ENCODE data around the gene CTSL. TPM values are rescaled to one million over a fixed set of nuclear protein-coding genes. Genes with fewer than 3 reads are reported as not detected.
"Not testable (repeated sequence)": the region's sequence is repeated elsewhere in the genome, so short reads cannot be mapped to it uniquely, and the experiment has no call there.

CTSL gene
- total RNA-seq, 1 donor from 2014 or later = 162 TPM

DNA sequence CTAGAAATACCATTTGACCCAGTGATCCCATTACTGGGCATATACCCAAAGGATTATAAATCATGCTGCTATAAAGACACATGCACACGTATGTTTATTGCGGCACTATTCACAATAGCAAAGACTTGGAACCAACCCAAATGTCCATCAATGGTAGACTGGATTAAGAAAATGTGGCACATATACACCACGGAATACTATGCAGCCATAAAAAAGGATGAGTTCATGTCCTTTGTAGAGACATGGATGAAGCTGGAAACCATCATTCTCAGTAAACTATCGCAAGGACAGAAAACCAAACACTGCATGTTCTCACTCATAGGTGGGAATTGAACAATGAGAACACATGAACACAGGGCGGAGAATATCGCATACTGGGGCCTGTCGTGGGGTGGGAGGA lies 18.3 kb downstream of the CTSL start:
- ATAC-seq; DNase-seq (ENCODE audit: low spot score); intact Hi-C loops (cut with DNase I): not testable (repeated sequence)

DNA sequence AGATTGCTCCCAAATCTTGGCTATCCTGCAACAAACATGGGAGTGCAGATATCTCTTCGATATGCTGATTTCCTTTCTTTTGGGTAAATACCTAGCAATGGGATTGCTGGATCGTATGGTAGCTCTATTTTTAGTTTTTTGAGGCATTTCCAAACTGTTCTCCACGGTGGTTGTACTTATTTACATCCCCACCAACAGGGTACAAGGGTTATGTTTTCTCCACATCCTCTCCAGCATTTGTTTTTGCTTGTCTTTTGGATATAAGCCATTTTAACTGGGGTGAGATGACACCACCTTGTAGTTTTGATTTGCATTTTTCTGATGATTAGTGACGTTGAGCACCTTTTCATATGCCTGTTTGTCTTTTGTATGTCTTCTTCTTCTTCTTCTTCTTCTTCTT lies 20.3 kb downstream of the CTSL start:
- intact Hi-C loops (cut with DNase I) = no loop called here
- no peak for ATAC-seq
- DNase-seq (ENCODE audit: low spot score) = no peak

DNA sequence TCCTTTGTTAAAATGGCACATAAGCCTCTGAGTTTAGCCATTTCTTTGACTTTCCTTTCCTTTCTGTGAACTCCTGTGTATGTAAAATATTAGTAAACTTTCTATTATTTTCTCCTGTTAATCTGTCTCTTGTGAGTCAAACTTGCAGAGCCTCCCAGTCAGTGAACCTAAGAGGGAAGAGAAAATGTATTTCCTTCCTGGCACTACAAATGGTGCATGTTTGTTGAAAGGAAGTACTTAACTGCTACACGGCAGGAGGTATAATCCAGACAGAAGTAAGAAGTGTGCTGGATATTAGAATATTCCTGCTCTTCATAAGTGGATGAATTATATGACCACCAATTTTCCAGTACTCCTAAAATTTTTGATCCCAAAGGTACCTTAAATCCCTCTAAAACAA lies 23.0 kb downstream of the CTSL start:
- no peak for ATAC-seq
- DNase-seq (ENCODE audit: low spot score) = no peak

DNA sequence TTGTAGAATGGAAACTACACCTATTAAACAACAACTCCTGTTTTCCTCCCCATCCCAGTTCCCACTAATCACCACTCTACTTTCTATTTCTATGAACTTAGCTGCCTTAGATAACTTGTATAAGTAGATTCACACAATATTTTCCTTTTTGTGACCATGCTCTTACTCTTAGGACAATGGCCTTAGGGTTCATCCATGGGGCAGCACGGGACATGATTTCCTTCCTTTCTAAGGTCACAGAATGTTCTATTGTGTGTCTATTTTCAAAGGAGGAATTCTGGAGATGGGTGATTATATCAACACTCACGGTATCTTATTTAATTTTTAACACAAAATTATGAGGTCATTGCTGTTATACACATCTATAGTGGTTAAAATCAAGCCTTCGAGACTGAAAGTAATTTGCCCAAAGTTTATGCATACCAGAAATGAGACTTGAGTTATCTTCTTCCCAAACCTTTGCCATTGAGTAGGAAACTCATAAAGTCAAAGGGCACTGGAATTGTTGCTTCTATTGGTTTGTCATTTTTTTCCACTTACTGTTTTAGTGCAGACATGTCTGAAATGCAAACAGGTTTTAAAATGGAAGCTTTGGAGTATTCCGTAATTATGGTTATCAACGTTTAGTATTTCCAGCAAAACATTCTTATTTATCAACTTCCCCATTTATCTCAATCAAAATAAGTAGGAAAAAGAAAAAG lies 23.6 kb downstream of the CTSL start:
- DNase-seq (ENCODE audit: low spot score) (no peak), ATAC-seq (no peak)
- intact Hi-C loops (cut with DNase I) = no loop called here

More for the DNA sequence above, 23.0 kb downstream of the CTSL start:
- intact Hi-C loops (cut with DNase I) = no loop called here

DNA sequence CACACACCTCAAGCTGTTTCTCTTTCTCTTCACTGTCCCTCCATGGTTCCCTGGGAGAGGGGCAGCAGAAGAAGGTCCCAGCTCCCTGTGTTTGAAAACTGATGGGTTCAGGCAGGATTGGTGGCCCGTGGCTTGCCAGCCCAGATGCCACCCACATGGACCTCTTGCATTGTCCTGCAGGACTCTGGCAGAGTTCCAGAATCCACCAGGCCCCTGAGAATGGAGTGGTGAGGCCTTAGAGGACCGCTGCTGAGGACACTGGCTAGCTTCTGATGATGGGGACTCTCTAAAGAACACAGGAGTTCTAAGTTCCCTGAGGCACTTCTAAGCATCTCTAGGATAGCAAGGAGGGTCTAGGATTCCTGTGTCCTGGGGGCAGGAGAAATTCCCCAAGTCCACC lies 24.8 kb downstream of the CTSL start:
- ATAC-seq = no peak

DNA sequence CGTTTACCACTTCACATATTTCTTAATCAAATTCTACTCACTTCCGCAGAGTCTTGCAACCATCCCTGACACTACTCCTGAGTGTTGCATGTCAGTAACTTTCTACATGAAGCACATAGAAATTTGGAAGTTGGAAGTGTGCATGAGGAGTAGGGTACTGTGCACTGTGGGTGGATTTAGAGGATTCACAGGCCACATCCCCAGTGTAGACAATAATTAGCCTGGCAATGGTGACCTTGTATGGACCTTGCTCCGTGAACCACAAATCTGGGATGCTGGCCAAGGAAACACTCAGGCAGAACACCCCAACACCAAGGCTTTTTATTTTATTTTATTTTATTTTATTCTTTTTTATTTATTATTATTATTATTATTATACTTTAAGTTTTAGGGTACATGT lies 25.5 kb downstream of the CTSL start:
- DNase-seq (ENCODE audit: low spot score) (no peak), ATAC-seq (no peak)
- intact Hi-C loops (cut with DNase I) = no loop called here

More for the DNA sequence above, 24.8 kb downstream of the CTSL start:
- DNase-seq (ENCODE audit: low spot score) = no peak
- intact Hi-C loops (cut with DNase I) = no loop called here

DNA sequence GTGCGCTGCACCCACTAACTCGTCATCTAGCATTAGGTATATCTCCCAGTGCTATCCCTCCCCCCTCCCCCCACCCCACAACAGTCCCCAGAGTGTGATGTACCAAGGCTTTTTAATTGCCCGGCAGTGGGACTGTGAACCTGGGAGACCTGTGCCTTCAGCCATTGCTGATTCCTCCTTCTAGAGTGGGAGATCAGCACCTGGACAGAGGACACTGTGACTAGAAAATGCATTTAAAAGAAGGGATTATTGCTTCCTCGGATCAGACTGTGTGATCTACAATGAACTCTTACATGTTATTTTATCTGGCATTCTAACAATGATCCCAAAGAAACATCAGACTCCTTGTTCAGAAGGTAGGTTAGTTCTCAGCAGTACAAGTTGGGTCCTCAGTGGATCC lies 25.9 kb downstream of the CTSL start:
- intact Hi-C loops (cut with DNase I) = no loop called here
- no peak for DNase-seq (ENCODE audit: low spot score)
- ATAC-seq = no peak

DNA sequence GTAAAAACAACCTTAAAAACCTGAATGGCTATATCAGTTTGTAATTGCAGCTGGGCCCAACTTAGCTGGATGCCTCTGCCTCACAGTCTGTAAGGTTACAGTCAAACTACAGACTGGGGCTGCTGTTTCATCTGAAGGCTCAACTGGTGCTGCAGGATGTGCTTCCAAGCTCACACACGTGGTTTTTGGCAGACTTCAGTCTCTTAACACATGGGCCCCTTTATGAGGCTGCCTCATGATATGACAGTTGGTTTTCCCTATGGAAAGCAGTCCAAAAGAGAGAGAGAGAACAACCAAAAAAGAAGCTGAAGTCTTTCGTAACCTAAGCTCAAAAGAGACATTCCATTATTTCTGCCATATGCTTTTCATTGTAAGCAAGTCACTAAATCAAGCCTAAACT lies 27.4 kb downstream of the CTSL start:
- no peak for ATAC-seq

DNA sequence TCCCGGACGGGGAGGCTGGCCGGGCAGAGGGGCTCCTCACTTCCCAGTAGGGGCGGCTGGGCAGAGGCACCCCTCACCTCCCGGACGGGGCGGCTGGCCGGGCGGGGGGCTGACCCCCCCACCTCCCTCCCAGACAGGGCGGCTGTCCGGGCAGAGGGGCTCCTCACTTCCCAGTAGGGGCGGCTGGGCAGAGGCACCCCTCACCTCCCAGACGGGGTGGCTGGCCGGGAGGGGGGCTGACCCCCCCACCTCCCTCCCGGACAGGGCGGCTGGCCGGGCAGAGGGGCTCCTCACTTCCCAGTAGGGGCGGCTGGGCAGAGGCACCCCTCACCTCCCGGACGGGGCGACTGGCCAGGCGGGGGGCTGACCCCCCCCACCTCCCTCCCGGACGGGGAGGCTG lies 32.4 kb downstream of the CTSL start:
- ATAC-seq; intact Hi-C loops (cut with DNase I); DNase-seq (ENCODE audit: low spot score): not testable (repeated sequence)

More for the DNA sequence above, 27.4 kb downstream of the CTSL start:
- DNase-seq (ENCODE audit: low spot score) = no peak
- intact Hi-C loops (cut with DNase I) = no loop called here

DNA sequence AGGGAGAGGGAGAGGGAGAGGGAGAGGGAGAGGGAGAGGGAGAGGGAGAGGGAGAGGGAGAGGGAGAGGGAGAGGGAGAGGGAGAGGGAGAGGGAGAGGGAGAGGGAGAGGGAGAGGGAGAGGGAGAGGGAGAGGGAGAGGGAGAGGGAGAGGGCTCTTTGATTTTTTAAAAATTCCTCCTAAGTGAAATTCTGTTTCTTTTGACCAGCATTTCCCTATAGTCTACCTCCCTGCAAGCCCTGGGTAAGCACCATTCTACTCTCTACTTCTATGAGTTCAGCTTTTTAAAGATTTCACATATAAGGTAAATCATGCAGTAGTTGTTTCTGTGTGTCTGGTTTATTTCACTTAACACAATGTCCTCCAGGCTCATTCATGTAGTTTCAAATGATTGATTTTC lies 34.1 kb downstream of the CTSL start:
- intact Hi-C loops (cut with DNase I); ATAC-seq; DNase-seq (ENCODE audit: low spot score): not testable (repeated sequence)

DNA sequence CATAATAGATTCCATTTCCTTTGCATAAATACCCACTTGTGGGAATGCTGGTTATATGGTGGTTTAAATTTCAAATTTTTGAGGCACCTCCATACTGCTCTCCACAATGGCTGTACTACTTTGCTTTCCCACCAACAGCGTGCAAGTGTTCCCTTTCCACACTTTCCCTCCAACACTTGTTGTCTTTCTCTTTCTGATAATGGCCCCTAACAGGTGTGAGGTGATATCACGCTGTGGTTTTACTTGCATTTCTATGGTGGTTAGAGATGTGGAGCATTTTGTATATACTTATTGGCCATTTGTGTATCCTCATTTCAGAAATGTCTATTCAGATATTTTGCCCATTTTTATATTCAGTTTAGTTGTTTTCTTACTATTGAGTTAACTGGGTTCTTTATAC lies 34.6 kb downstream of the CTSL start:
- ATAC-seq = no peak
- no peak for DNase-seq (ENCODE audit: low spot score)
- intact Hi-C loops (cut with DNase I) = no loop called here

DNA sequence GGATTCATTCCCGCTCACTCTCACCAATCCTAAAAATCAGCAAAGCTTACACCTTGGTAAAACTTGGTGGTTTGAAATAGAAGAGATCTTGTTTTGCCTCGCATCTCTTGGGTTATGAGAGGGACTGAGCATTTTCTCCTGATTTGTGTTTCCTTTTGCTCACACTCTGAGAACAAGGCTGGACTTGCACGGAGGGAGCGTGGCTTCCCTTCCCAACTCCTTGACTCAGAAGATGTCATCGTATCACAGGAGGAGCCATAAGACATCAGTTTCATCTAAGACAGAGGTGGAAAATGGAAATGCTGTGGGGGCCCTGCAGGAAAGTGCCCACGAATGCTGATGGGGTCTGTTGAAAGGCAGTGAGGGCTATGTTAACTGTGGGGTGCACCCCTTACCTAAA lies 37.4 kb downstream of the CTSL start:
- intact Hi-C loops (cut with DNase I) = no loop called here
- ATAC-seq (no peak), DNase-seq (ENCODE audit: low spot score) (no peak)

DNA sequence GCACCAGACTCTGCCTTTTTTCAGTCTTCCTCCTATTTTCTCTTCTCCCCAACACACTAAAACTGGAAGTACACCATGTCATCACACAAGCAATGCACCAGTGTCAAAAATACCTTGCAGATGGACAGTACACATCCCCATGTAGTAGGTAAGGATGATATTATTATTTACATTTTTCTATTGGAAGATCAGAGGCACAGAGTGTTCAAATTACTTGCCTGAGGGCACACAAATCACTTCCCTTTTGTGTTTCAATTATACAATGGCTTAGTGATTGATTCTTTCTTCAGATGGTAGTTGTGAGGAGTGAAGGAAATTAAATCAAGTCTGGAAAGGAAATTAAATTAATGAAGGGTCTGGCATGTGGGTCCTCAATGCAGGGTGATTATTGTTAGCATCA lies 39.6 kb downstream of the CTSL start:
- intact Hi-C loops (cut with DNase I) = no loop called here

DNA sequence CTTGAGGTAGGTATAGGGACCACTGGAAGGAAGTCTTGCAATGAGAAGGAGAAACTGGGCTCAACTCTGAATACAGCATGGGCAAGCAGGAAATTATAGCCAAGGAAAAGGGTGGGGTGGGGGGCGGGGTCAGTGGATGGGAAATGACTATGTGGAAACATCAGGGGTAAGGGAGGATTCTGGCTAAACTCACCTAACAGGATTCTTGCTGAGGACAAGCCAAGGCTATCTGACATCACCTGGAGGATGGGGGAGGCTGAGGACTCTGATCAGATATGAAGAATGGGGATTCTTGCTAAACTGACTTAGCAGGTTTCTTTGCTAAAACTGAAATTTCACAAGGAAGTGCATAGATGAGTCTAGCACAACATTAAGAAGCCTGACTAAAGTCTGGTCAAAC lies 40.8 kb downstream of the CTSL start:
- no peak for DNase-seq (ENCODE audit: low spot score)
- ATAC-seq = no peak
- intact Hi-C loops (cut with DNase I) = no loop called here

More for the DNA sequence above, 39.6 kb downstream of the CTSL start:
- no peak for DNase-seq (ENCODE audit: low spot score)
- no peak for ATAC-seq

DNA sequence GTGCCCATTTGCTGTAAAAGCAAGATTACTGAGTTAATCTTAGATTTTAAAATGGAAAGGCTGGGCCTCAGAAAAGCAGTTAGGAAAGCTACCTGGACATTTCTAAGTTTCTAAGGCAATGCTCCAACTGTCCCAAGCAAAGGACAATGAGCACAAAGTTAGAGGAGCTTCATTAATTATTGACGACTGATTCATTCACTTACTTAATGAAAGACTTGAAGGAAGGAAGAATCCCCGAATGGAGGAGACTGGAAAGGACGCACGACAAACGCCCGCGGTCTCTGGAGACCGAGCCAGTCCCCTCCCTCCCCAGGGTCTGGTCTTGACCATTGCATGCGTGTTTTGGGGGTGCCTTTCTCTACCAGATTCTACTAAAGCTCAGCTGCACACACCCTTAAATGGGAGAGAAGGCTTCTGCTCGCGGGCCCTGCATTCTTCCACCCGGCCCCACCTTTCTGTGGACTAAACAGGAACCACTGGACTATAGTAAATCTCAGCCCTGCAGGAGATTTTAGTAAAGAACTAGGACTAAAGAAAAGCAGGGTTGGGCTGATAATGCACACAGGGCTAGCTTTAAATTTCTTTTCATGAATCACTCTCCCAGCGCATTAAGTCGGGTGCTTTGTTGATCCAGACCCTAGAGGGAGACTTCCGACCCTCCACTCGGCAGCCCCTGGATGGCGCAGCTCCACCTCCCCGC lies 44.8 kb downstream of the CTSL start:
- intact Hi-C loops (cut with DNase I) = no loop called here
- ATAC-seq (no peak), DNase-seq (ENCODE audit: low spot score) (no peak)

DNA sequence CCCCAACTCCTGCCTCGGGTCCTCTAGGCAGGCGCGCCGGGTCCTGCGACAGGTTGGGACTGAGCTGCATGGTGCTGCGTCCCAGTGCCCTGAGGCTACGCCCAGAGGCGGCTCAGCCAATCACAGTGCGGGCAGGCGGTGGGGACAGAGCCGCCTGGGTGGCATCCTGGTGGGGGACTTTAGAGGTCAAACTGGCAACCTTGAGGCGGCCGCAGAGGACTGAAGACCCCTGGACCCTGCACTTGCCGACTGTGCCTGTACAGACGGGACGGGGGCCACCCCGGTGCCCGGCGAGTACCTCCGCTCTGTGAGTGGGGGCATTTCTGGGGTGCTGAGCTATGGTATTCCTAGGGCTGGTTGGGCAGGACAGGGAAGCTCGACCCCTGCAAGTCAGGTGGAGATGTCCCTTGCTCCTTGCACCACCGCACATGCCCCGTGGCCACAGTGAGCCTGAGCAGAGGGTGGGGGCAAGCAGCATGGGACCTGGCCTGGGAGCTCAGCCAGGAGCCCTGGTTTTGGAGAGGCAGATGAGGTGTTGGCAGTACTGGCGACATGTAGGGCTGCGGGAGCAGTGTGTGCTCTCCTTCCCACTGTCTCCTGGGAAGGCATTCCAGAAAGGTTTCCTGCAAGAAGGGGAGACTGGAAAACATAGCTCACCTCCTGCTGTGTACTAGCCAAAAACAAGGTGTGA lies 45.5 kb downstream of the CTSL start:
- DNase-seq (ENCODE audit: low spot score) = no peak
- no peak for ATAC-seq
- intact Hi-C loops (cut with DNase I) = no loop called here

DNA sequence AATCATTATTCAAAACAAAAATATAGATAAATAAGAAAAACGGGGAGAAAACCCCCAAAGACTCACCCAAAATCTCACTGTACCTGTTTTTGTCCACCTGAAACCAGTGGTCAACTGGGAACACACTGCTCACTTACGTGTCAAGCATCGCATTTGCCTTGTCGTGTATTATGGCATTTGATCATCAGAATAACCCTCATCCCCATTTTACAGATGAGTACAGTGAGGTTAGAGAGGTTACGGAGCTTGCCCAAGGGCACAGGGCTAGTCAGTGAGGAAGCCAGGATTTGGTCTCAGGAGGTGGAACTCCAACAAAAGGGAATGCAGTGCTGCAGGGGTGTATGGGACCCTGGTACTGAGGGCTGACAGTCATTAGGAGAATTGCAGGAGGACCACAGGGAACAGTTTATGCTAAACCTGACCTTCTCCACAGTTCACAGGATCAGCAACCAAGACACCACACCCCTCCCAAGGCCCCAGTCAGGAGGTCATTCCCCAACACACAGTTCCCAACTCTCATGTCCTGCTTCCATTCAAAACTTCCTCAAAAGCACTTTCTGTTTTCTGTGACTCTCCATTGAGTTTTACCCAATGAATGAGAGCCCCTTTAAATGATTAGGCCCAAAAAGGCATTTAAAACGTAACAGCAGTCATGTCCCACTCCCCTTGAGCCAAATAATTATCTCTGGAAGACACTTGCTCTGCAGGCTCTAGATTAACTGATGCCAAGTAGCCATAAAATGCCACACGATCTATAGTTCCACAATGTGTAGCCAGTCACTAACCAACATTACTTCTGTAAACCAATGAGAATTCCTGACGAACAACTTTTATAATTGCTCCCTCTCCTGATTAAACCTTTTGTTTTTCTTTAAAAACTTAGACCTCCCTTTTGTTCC lies 50.8 kb downstream of the CTSL start:
- no peak for ATAC-seq
- intact Hi-C loops (cut with DNase I) = no loop called here

DNA sequence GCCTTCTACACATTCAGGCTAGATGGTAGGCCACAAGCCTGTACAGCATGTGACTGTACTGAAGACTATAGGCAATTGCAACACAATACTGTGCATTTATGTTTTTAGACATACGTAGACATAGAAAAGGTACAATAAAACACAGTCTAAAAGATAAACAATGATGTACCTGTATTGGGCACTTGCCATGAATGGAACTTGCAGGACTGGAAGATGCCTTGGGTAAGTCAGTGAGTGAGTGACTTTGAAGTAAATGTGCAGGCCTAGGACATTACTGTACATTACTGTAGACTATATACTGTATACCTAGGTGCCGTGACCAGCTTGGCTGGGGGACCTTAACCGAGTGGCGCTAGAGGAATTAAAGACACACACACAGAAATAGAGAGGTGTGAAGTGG lies 53.1 kb downstream of the CTSL start:
- intact Hi-C loops (cut with DNase I) = no loop called here
- DNase-seq (ENCODE audit: low spot score) (no peak), ATAC-seq (no peak)

More for the DNA sequence above, 50.8 kb downstream of the CTSL start:
- DNase-seq (ENCODE audit: low spot score) = no peak
